ENCODE data around the gene TIMM22. TPM values are rescaled to one million over a fixed set of nuclear protein-coding genes. Genes with fewer than 3 reads are reported as not detected.

TIMM22 gene
- total and polyA plus RNA-seq, 10 donors, result 5.1 to 14.3 (median 11.0) TPM

DNA sequence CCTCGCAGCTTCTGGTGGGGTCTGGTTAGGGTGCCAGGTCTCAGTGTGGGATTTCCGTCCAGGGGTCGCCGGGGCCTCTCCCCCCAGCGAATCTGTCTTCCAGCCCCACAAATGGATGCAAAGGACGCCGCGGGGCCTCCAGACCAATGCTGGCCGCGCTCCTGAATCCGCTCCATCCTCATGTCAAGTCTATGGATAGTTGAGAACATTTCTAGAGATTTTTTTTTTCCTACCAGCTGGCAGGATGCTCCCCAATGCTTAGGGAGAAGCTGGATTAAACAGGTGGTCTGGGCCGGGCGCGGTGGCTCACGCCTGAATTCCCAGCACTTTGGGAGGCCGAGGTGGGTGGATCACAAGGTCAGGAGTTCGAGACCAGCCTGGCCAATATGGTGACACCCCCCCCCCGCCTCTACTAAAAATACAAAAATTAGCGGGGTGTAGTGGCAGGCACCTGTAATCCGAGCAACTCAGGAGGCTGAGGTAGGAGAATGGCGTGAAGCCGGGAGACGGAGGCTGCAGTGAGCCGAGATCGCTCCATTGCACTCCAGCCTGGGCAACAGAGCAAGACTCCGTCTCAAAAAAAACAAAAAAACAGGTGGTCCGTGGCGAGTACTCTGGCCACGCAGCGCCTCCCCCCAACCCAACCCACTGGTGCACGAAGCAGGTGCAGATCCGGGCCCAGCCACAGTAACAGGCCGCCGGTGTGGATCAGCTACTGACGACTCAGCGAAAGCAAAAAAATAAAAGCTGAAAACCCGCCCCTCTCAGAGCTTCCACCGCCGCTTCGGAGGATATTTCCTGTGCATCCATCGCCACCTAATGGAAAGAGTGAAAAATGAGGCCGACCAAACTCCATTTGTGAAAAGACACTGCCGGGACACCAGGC, 16.3 kb upstream of the TIMM22 start:
- 28 to 35% (median 29%) methylated on average over 41 to 43 of the region's 43 CpGs for WGBS, 5 donors
- Histone ChIP-seq H3K27ac (peak overlapping the region; percentile 46 to 83 (median 80)), H3K4me3 (peak overlapping the region; percentile 45 to 89 (median 64)), H3K4me1 (peaks cover 13 to 35% (median 28%) of the 10 kb centered on the region in 6 donors), H3K9me3 (no peaks in the 10 kb centered on the region), H3K27me3 (replicated peaks in 1 of 7) (peaks cover 0 to 36% (median 21%) of the 10 kb centered on the region in 7 donors), H3K36me3 (no peaks in the 10 kb centered on the region)
- intact Hi-C loops (cut with DNase I; ENCODE audit: low total_unique reads), result loop anchor here (5.0 kb wide), 1 partner anchor 183 kb away; no protein-coding TSS in a partner anchor
- TF ChIP-seq, protein P1, sequence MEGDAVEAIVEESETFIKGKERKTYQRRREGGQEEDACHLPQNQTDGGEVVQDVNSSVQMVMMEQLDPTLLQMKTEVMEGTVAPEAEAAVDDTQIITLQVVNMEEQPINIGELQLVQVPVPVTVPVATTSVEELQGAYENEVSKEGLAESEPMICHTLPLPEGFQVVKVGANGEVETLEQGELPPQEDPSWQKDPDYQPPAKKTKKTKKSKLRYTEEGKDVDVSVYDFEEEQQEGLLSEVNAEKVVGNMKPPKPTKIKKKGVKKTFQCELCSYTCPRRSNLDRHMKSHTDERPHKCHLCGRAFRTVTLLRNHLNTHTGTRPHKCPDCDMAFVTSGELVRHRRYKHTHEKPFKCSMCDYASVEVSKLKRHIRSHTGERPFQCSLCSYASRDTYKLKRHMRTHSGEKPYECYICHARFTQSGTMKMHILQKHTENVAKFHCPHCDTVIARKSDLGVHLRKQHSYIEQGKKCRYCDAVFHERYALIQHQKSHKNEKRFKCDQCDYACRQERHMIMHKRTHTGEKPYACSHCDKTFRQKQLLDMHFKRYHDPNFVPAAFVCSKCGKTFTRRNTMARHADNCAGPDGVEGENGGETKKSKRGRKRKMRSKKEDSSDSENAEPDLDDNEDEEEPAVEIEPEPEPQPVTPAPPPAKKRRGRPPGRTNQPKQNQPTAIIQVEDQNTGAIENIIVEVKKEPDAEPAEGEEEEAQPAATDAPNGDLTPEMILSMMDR (IDR thresholded peaks at IDR 0.05 in 8 of 11, conservative IDR thresholded peaks at IDR 0.05 in 3 of 11), result peak; percentile 21 to 84 (median 72)
- TF ChIP-seq POLR2A (IDR thresholded peaks at IDR 0.05) (no peak), POLR2AphosphoS5 (IDR thresholded peaks at IDR 0.05) (peak; percentile 19 to 37 (median 22))
- peak; percentile 89 for DNase-seq

DNA sequence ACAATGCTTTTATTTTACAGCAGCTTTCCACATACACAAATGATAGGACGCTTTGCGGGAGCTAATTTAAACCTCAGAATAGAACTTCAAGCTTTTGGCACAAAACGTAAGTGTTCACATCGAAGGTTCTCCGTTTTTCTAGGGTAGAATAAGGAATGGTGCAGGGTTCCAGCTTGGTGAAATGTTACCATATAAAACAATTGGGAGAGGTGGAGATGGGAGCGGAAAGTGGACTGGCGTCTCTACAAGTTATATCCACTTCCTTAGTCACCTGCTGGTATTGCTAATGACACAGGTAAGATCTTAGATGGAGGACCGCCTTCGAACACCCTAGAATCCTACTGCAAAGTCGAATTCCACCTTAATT, 15.7 kb upstream of the TIMM22 start:
- peaks cover 0 to 29% (median 21%) of the 10 kb centered on the region in 7 donors for H3K27me3 ChIP-seq (replicated peaks in 1 of 7)
- intact Hi-C loops (cut with DNase I; ENCODE audit: low total_unique reads), result loop anchor here (5.0 kb wide), 1 partner anchor 184 kb away; no protein-coding TSS in a partner anchor
- H3K4me1 ChIP-seq, result peaks cover 13 to 35% (median 28%) of the 10 kb centered on the region in 6 donors
- TF ChIP-seq POLR2AphosphoS5 (IDR thresholded peaks at IDR 0.05), result no peak
- TF ChIP-seq, protein P1 (IDR thresholded peaks at IDR 0.05 in 8 of 11, conservative IDR thresholded peaks at IDR 0.05 in 3 of 11), result peak in 2 of 11 experiments; percentile 21 to 24
- H3K27ac ChIP-seq, result peak overlapping the region in 3 of 8 donors; percentile 78 to 83 (median 82)
- 34 to 46% (median 39%) methylated on average over 10 of the region's 10 CpGs for WGBS, 5 donors
- no peaks in the 10 kb centered on the region for H3K36me3 ChIP-seq
- DNase-seq, result no peak
- H3K4me3 ChIP-seq, result peak overlapping the region in 4 of 8 donors; percentile 66 to 89 (median 68)
- H3K9me3 ChIP-seq, result no peaks in the 10 kb centered on the region

DNA sequence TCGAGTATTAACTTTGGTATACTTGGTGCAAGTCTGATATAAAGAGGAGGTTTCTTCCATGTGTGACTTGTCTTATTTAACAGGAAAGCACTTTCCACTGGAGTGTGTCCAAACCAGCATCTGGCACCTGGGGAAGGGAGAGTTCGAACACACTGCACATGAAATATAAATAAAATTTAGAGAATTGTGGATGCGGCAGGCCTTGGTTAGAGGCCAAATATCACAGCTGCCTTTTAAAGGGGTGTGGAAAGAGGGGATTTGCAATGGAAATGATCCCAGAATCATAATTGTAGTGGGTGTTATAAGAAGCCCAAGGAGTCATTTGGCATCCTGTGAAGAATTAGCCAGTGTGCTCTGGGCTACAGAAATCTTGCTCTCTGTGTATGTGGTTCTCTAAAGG, 13.0 kb upstream of the TIMM22 start:
- TF ChIP-seq POLR2AphosphoS5 (IDR thresholded peaks at IDR 0.05) (no peak), POLR2A (IDR thresholded peaks at IDR 0.05) (no peak)
- TF ChIP-seq, protein P1 (IDR thresholded peaks at IDR 0.05 in 8 of 11, conservative IDR thresholded peaks at IDR 0.05 in 3 of 11), result no peak
- no peak for DNase-seq
- intact Hi-C loops (cut with DNase I; ENCODE audit: low total_unique reads), result loop anchor here (5.0 kb wide), 1 partner anchor 187 kb away; no protein-coding TSS in a partner anchor
- Histone ChIP-seq H3K27me3 (replicated peaks in 1 of 7) (peaks cover 0 to 3% (median 0%) of the 10 kb centered on the region in 7 donors), H3K4me1 (peaks cover 7 to 18% (median 15%) of the 10 kb centered on the region in 6 donors), H3K4me3 (no peak overlapping the region), H3K9me3 (no peaks in the 10 kb centered on the region), H3K27ac (no peak overlapping the region), H3K36me3 (no peaks in the 10 kb centered on the region)
- WGBS, 5 donors, result 65 to 80% (median 76%) methylated on average over 3 of the region's 3 CpGs
